Body of pancreas (tissue), 4 donors: ENCODE measurements around the gene ATP8A2. TPM values are rescaled to one million over a fixed set of nuclear protein-coding genes. Genes with fewer than 3 reads are reported as not detected.

Source experiments
- ATAC-seq: fragments of 150-250 bp; one replicate; pipeline ENCODE4 v1.9.1; 2016
- DNase-seq, 4 donors: peaks; one replicate each; pipeline ENCODE4 v3.0.0-alpha.2; 2019
- H3K27ac ChIP-seq, 4 donors: fragments of 200-600 bp; sonication (generic); 1 replicate in 3 of 4; 2 replicates in 1 of 4; pipeline versions ENCODE4 v1.5.1 to v1.6.1; 2016 to 2019; ENCODE audit warnings: mild to moderate bottlenecking in 1 of 4, mixed read lengths in 1 of 4, moderate library complexity in 1 of 4
- H3K27me3 ChIP-seq, 2 donors: fragments of 200-600 bp; sonication (generic); one replicate each; pipeline ENCODE4 v1.6.0; 2016; ENCODE audit warnings: mild to moderate bottlenecking in 1 of 2
- H3K36me3 ChIP-seq, 2 donors: fragments of 200-600 bp; sonication (generic); replicated peaks in 1 of 2; 2 replicates each; pipeline ENCODE4 v1.5.1; 2016; ENCODE audit warnings: low read depth in 2 of 2; ENCODE audit not compliant: insufficient read depth in 1 of 2
- H3K4me1 ChIP-seq: fragments of 200-600 bp; sonication (generic); one replicate; pipeline ENCODE4 v1.6.0; 2016
- H3K4me3 ChIP-seq, 2 donors: fragments of 200-600 bp; sonication (generic); 1 replicate in 1 of 2; 2 replicates in 1 of 2; pipeline ENCODE4 v1.5.1; 2016 to 2019
- H3K9me3 ChIP-seq, 3 donors: fragments of 200-600 bp; sonication (generic); 1 replicate in 2 of 3; 2 replicates in 1 of 3; pipeline ENCODE4 v1.5.1; 2016
- CTCF ChIP-seq, 7 experiments: fragments of 450-650 bp in 4 of 7; fragments of 200-600 bp in 3 of 7; sonication (generic) in 3 of 7; IDR thresholded peaks; one replicate each; pipeline ENCODE4 v1.5.1; 2016 to 2019; ENCODE audit warnings: antibody characterized with exemption in 7 of 7
- POLR2A ChIP-seq, 3 donors: fragments of 450-650 bp; IDR thresholded peaks; one replicate each; pipeline ENCODE4 v1.6.1; 2016; ENCODE audit warnings: antibody characterized with exemption in 3 of 3, mild to moderate bottlenecking in 2 of 3
- WGBS, 2 donors: methylation state at CpG; one replicate each; pipeline ENCODE4 v1.1.5; 2017; 5-methylcytosine and 5-hydroxymethylcytosine counted together
- intact Hi-C: fragments of 100-400 bp; cut with DNase I; formaldehyde crosslinking; loops from one replicate; pipeline ENCODE4 v1.15.1; 2023
- total RNA-seq, 2 donors: library from RNA; depleted of rRNA; stranded (reverse); fragments of >200 nt; gene quantifications; one replicate each; pipeline ENCODE4 v1.1.0, GENCODE V29; 2016

The ATP8A2 gene
- total RNA-seq, 2 donors from 2014 or later = under 0.01 TPM; not detected in 1

GRCh38 chr13:25731536-25731935, 359.8 kb downstream of the ATP8A2 start:
- intact Hi-C loops = no loop called here
- 88 to 89% methylated on average over 4 of the region's 4 CpGs for WGBS, 2 donors

GRCh38 chr13:25732111-25732865, 360.5 kb downstream of the ATP8A2 start:
- no peak for ATAC-seq
- Histone ChIP-seq H3K4me1 (peaks cover 10% of the 10 kb centered on the region), H3K27me3 (no peaks in the 10 kb centered on the region), H3K36me3 (no peaks in the 10 kb centered on the region), H3K9me3 (no peaks in the 10 kb centered on the region), H3K4me3 (no peak overlapping the region), H3K27ac (no peak overlapping the region)
- intact Hi-C loops = no loop called here
- WGBS, 2 donors = 68 to 75% methylated on average over 7 of the region's 7 CpGs
- no peak for DNase-seq
- TF ChIP-seq POLR2A (IDR thresholded peaks at IDR 0.05) (no peak), CTCF (IDR thresholded peaks at IDR 0.05) (no peak)

More at GRCh38 chr13:25731536-25731935, 359.8 kb downstream of the ATP8A2 start:
- no peaks in the 10 kb centered on the region for H3K36me3 ChIP-seq
- H3K9me3 ChIP-seq = no peaks in the 10 kb centered on the region
- H3K4me3 ChIP-seq = no peak overlapping the region
- no peak overlapping the region for H3K27ac ChIP-seq
- no peak for DNase-seq
- peaks cover 12% of the 10 kb centered on the region for H3K4me1 ChIP-seq
- no peaks in the 10 kb centered on the region for H3K27me3 ChIP-seq
- TF ChIP-seq CTCF (IDR thresholded peaks at IDR 0.05) = no peak
- no peak for TF ChIP-seq POLR2A (IDR thresholded peaks at IDR 0.05)
- ATAC-seq = no peak

GRCh38 chr13:25733001-25733491, 361.3 kb downstream of the ATP8A2 start:
- Histone ChIP-seq H3K4me1 (peaks cover 6% of the 10 kb centered on the region), H3K27me3 (no peaks in the 10 kb centered on the region), H3K36me3 (no peaks in the 10 kb centered on the region), H3K9me3 (no peaks in the 10 kb centered on the region), H3K4me3 (no peak overlapping the region), H3K27ac (no peak overlapping the region)
- ATAC-seq = no peak
- no peak for DNase-seq
- WGBS, 2 donors = 73 to 91% methylated on average over 5 of the region's 5 CpGs
- intact Hi-C loops = no loop called here
- no peak for TF ChIP-seq CTCF (IDR thresholded peaks at IDR 0.05)

- DNase-seq (no peak), ATAC-seq (no peak)
- Histone ChIP-seq H3K4me3 (no peak overlapping the region), H3K4me1 (peaks cover 12% of the 10 kb centered on the region), H3K36me3 (no peaks in the 10 kb centered on the region), H3K9me3 (no peaks in the 10 kb centered on the region), H3K27ac (no peak overlapping the region), H3K27me3 (no peaks in the 10 kb centered on the region)
- 68 to 76% methylated on average over 3 of the region's 3 CpGs for WGBS, 2 donors
- TF ChIP-seq CTCF (IDR thresholded peaks at IDR 0.05) = no peak
- no peak for TF ChIP-seq POLR2A (IDR thresholded peaks at IDR 0.05)
- intact Hi-C loops = no loop called here
These were observed 362.1 kb downstream of the ATP8A2 start for GRCh38 chr13:25733696-25734435.
